ENCODE results near the gene CCDC187.

- TF ChIP-seq, protein P1, sequence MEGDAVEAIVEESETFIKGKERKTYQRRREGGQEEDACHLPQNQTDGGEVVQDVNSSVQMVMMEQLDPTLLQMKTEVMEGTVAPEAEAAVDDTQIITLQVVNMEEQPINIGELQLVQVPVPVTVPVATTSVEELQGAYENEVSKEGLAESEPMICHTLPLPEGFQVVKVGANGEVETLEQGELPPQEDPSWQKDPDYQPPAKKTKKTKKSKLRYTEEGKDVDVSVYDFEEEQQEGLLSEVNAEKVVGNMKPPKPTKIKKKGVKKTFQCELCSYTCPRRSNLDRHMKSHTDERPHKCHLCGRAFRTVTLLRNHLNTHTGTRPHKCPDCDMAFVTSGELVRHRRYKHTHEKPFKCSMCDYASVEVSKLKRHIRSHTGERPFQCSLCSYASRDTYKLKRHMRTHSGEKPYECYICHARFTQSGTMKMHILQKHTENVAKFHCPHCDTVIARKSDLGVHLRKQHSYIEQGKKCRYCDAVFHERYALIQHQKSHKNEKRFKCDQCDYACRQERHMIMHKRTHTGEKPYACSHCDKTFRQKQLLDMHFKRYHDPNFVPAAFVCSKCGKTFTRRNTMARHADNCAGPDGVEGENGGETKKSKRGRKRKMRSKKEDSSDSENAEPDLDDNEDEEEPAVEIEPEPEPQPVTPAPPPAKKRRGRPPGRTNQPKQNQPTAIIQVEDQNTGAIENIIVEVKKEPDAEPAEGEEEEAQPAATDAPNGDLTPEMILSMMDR (optimal IDR thresholded peaks at IDR 0.05 in 1 of 3, IDR thresholded peaks at IDR 0.05 in 1 of 3, conservative IDR thresholded peaks at IDR 0.05 in 1 of 3; ENCODE audit: extremely low read depth in 1 of 3, insufficient read depth in 2 of 3, low read length in 3 of 3) = no peak
- no peak for TF ChIP-seq EZH2 (IDR thresholded peaks at IDR 0.05; ENCODE audit: low read length)
Measured at GRCh38 chr9:136299116-136299515, 4.8 kb downstream of the CCDC187 start.
